ENCODE measurements around the gene PYGO2.

Gene PYGO2

DNA sequence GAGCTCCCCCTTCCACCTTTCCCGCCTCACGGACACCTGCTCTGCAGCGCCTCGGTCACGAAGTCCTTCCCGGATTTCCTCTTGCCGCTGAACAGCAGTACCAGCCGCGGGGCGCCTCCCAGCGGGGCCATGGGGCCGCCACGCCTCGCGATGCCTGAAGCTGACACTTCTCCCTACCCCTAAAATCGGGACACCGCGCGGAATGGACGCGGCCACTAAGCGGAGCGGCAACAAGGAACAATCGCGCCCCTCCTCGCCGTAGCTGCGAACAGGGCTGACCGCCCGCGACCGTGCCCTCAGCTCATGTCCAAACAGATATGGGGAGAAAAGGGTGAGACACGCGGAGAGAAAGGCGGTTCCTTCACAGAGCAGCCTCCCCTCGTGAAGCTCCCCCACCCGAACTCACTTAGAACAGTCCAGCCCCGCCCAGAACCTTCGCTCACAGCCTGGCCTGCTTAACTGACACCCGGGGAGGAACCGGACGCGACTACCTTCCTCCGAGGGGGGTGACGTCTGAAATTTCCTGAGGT lies 25.0 kb downstream of the PYGO2 start, which contains the start of gene PMVK:
PMVK (minus strand) TSS at position 165 of the 530 bp plus-strand sequence; CDS start at position 131, 34 bp downstream.
- no peak within 1 kb of the TSS for H2AK5ac ChIP-seq (ENCODE audit: low read length)
- H3K79me2 ChIP-seq (ENCODE audit: control insufficient read depth, insufficient read depth, low read length, poor library complexity), result peaks cover 4% of the 10 kb centered on the region
- peak within 1 kb of the TSS; percentile 81 for H2AFZ ChIP-seq (ENCODE audit: insufficient read depth, low read length, poor library complexity)
- peak within 1 kb of the TSS; percentile 87 for H3K18ac ChIP-seq (ENCODE audit: low read length)
- peak within 1 kb of the TSS; percentile 83 for H2BK5ac ChIP-seq (ENCODE audit: low read depth, low read length, poor library complexity)
- H3K4me1 ChIP-seq (ENCODE audit: control insufficient read depth in 1 of 2, insufficient read depth in 2 of 2, low read length in 2 of 2), result peaks cover 17 to 19% of the 10 kb centered on the region in 2 experiments
- peak within 1 kb of the TSS; percentile 93 for H2BK120ac ChIP-seq (ENCODE audit: insufficient read depth, low read length, poor library complexity)
- no peaks in the 10 kb centered on the region for H3K27me3 ChIP-seq (ENCODE audit: insufficient read depth, low read length)
- WGBS (ENCODE audit: extremely low coverage, insufficient coverage, insufficient read length), result no CpG with 5 or more reads among the region's 45 CpGs
- H3K4ac ChIP-seq (ENCODE audit: low read depth, low read length), result peak within 1 kb of the TSS; percentile 25
- H3K36me3 ChIP-seq (ENCODE audit: control insufficient read depth in 1 of 2, insufficient read depth in 2 of 2, low read length in 2 of 2), result no peaks in the 10 kb centered on the region
- no peaks in the 10 kb centered on the region for H3K9me3 ChIP-seq (ENCODE audit: insufficient read depth, low read depth, low read length)
- peak within 1 kb of the TSS; percentile 77 for H3K4me2 ChIP-seq (ENCODE audit: low read length)
- H4K91ac ChIP-seq (ENCODE audit: low read depth, low read length), result peak within 1 kb of the TSS; percentile 80
- peak within 1 kb of the TSS; percentile 79 for H3K4me3 ChIP-seq (ENCODE audit: low read depth, low read length)
- peaks cover 14% of the 10 kb centered on the region for H3K79me1 ChIP-seq (ENCODE audit: low read length)
- peak within 1 kb of the TSS; percentile 92 for H3K9ac ChIP-seq (ENCODE audit: low read length)
- peak within 1 kb of the TSS; percentile 87 for H4K8ac ChIP-seq (ENCODE audit: low read depth, low read length)
- H3K14ac ChIP-seq (ENCODE audit: low read length), result peak within 1 kb of the TSS; percentile 89
- peak; percentile 89 to 96 for DNase-seq
- no peak within 1 kb of the TSS for H3K23ac ChIP-seq (ENCODE audit: low read length)
- peak within 1 kb of the TSS; percentile 57 for H4K12ac ChIP-seq (ENCODE audit: low read depth, low read length)
- peak within 1 kb of the TSS; percentile 83 for H2BK12ac ChIP-seq (ENCODE audit: low read length)
- H3K27ac ChIP-seq (ENCODE audit: low read depth, low read length), result peak within 1 kb of the TSS; percentile 91

GRCh38 chr1:154935749-154936554 lies 25.6 kb downstream of the PYGO2 start:
- Histone ChIP-seq H3K9ac (ENCODE audit: low read length) (peak overlapping the region; percentile 7), H2BK12ac (ENCODE audit: low read length) (peak overlapping the region; percentile 83), H3K36me3 (ENCODE audit: control insufficient read depth in 1 of 2, insufficient read depth in 2 of 2, low read length in 2 of 2) (no peaks in the 10 kb centered on the region), H3K27ac (ENCODE audit: low read depth, low read length) (peak overlapping the region; percentile 91), H4K8ac (ENCODE audit: low read depth, low read length) (peak overlapping the region; percentile 87), H4K12ac (ENCODE audit: low read depth, low read length) (peak overlapping the region; percentile 57), H3K23ac (ENCODE audit: low read length) (no peak overlapping the region), H2BK120ac (ENCODE audit: insufficient read depth, low read length, poor library complexity) (peak overlapping the region; percentile 93), H3K4me3 (ENCODE audit: low read depth, low read length) (peak overlapping the region; percentile 79), H3K9me3 (ENCODE audit: insufficient read depth, low read depth, low read length) (no peaks in the 10 kb centered on the region), H2AK5ac (ENCODE audit: low read length) (no peak overlapping the region), H3K4me2 (ENCODE audit: low read length) (peak overlapping the region; percentile 77), H3K18ac (ENCODE audit: low read length) (peak overlapping the region; percentile 87), H3K79me2 (ENCODE audit: control insufficient read depth, insufficient read depth, low read length, poor library complexity) (peaks cover 4% of the 10 kb centered on the region), H2AFZ (ENCODE audit: insufficient read depth, low read length, poor library complexity) (peak overlapping the region; percentile 81), H3K4ac (ENCODE audit: low read depth, low read length) (peak overlapping the region; percentile 2), H3K4me1 (ENCODE audit: control insufficient read depth in 1 of 2, insufficient read depth in 2 of 2, low read length in 2 of 2) (peaks cover 12 to 13% of the 10 kb centered on the region in 2 experiments), H3K27me3 (ENCODE audit: insufficient read depth, low read length) (no peaks in the 10 kb centered on the region), H3K79me1 (ENCODE audit: low read length) (peaks cover 14% of the 10 kb centered on the region), H2BK5ac (ENCODE audit: low read depth, low read length, poor library complexity) (peak overlapping the region; percentile 83), H3K14ac (ENCODE audit: low read length) (peak overlapping the region; percentile 89), H4K91ac (ENCODE audit: low read depth, low read length) (peak overlapping the region; percentile 80)
- DNase-seq, result peak; percentile 11 to 47
- WGBS (ENCODE audit: extremely low coverage, insufficient coverage, insufficient read length), result no CpG with 5 or more reads among the region's 27 CpGs

- H3K4me2 ChIP-seq (ENCODE audit: low read length), result no peak overlapping the region
- peaks cover 4% of the 10 kb centered on the region for H3K79me2 ChIP-seq (ENCODE audit: control insufficient read depth, insufficient read depth, low read length, poor library complexity)
- H3K9ac ChIP-seq (ENCODE audit: low read length), result no peak overlapping the region
- no peak overlapping the region for H3K4ac ChIP-seq (ENCODE audit: low read depth, low read length)
- no peak overlapping the region for H4K91ac ChIP-seq (ENCODE audit: low read depth, low read length)
- peaks cover 0 to 1% of the 10 kb centered on the region in 2 experiments for H3K36me3 ChIP-seq (ENCODE audit: control insufficient read depth in 1 of 2, insufficient read depth in 2 of 2, low read length in 2 of 2)
- H3K9me3 ChIP-seq (ENCODE audit: insufficient read depth, low read depth, low read length), result no peaks in the 10 kb centered on the region
- H3K27ac ChIP-seq (ENCODE audit: low read depth, low read length), result no peak overlapping the region
- no CpG with 5 or more reads among the region's 5 CpGs for WGBS (ENCODE audit: extremely low coverage, insufficient coverage, insufficient read length)
- H2AK5ac ChIP-seq (ENCODE audit: low read length), result no peak overlapping the region
- H4K12ac ChIP-seq (ENCODE audit: low read depth, low read length), result no peak overlapping the region
- no peak overlapping the region for H3K14ac ChIP-seq (ENCODE audit: low read length)
- H3K23ac ChIP-seq (ENCODE audit: low read length), result no peak overlapping the region
- H3K4me1 ChIP-seq (ENCODE audit: control insufficient read depth in 1 of 2, insufficient read depth in 2 of 2, low read length in 2 of 2), result peaks cover 5 to 8% of the 10 kb centered on the region in 2 experiments
- H3K4me3 ChIP-seq (ENCODE audit: low read depth, low read length), result no peak overlapping the region
- no peak overlapping the region for H2BK12ac ChIP-seq (ENCODE audit: low read length)
- no peaks in the 10 kb centered on the region for H3K27me3 ChIP-seq (ENCODE audit: insufficient read depth, low read length)
- no peak overlapping the region for H2AFZ ChIP-seq (ENCODE audit: insufficient read depth, low read length, poor library complexity)
- no peak for DNase-seq
- H2BK5ac ChIP-seq (ENCODE audit: low read depth, low read length, poor library complexity), result no peak overlapping the region
- H3K79me1 ChIP-seq (ENCODE audit: low read length), result peaks cover 14% of the 10 kb centered on the region
- no peak overlapping the region for H3K18ac ChIP-seq (ENCODE audit: low read length)
- no peak overlapping the region for H4K8ac ChIP-seq (ENCODE audit: low read depth, low read length)
- H2BK120ac ChIP-seq (ENCODE audit: insufficient read depth, low read length, poor library complexity), result no peak overlapping the region
These were observed 27.1 kb downstream of the PYGO2 start for GRCh38 chr1:154934358-154934948.

DNA sequence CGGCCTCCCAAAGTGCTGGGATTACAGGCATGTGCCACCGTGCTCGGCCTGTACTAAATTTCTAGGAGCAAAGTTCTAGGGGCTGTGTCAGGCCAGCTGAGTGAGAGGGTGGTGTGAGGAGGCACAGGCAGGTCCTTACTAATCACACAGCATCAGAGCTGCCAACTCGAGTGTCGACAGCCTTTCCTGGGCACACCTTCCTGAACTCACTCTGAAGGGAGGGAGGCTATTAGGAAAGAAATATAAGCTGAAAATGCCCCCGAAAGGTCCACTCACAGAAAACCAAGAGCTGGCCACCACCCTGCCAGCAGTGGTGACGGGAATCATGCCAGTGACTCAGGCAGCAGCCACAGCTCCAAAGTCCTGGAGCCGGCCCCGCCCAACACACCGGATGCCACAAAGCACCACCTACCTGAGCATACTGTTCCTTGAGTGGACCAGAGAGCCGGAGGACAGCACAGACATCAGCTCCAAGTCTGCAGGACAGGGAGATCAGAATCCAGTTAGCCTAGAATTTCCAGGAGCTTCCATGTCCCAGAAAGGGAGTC lies 29.6 kb downstream of the PYGO2 start:
- WGBS (ENCODE audit: extremely low coverage, insufficient coverage, insufficient read length), result no CpG with 5 or more reads among the region's 11 CpGs
- Histone ChIP-seq H3K27me3 (ENCODE audit: insufficient read depth, low read length) (no peaks in the 10 kb centered on the region), H3K4me1 (ENCODE audit: control insufficient read depth in 1 of 2, insufficient read depth in 2 of 2, low read length in 2 of 2) (peaks cover 5% of the 10 kb centered on the region in 2 experiments), H3K79me2 (ENCODE audit: control insufficient read depth, insufficient read depth, low read length, poor library complexity) (peaks cover 2% of the 10 kb centered on the region), H2AFZ (ENCODE audit: insufficient read depth, low read length, poor library complexity) (no peak overlapping the region), H3K4me2 (ENCODE audit: low read length) (no peak overlapping the region), H3K14ac (ENCODE audit: low read length) (no peak overlapping the region), H3K4me3 (ENCODE audit: low read depth, low read length) (no peak overlapping the region), H2BK5ac (ENCODE audit: low read depth, low read length, poor library complexity) (no peak overlapping the region), H3K9ac (ENCODE audit: low read length) (no peak overlapping the region), H2BK12ac (ENCODE audit: low read length) (no peak overlapping the region), H3K36me3 (ENCODE audit: control insufficient read depth in 1 of 2, insufficient read depth in 2 of 2, low read length in 2 of 2) (peaks cover 1 to 3% of the 10 kb centered on the region in 2 experiments), H4K91ac (ENCODE audit: low read depth, low read length) (no peak overlapping the region), H2AK5ac (ENCODE audit: low read length) (no peak overlapping the region), H3K23ac (ENCODE audit: low read length) (no peak overlapping the region), H4K12ac (ENCODE audit: low read depth, low read length) (no peak overlapping the region), H3K18ac (ENCODE audit: low read length) (no peak overlapping the region), H2BK120ac (ENCODE audit: insufficient read depth, low read length, poor library complexity) (no peak overlapping the region), H3K4ac (ENCODE audit: low read depth, low read length) (no peak overlapping the region), H4K8ac (ENCODE audit: low read depth, low read length) (no peak overlapping the region), H3K27ac (ENCODE audit: low read depth, low read length) (no peak overlapping the region), H3K79me1 (ENCODE audit: low read length) (peaks cover 10% of the 10 kb centered on the region), H3K9me3 (ENCODE audit: insufficient read depth, low read depth, low read length) (no peaks in the 10 kb centered on the region)
- DNase-seq, result no peak

Measured in trophoblast cell (in vitro differentiated cells and primary cell).